Uterus (tissue), 2 donors: ENCODE data around the gene KCNH8.

ENCODE experiments used
- POLR2A ChIP-seq, 2 donors: fragments of 450-650 bp; IDR thresholded peaks; one replicate each; pipeline ENCODE4 v1.6.1; 2016; ENCODE audit warnings: antibody characterized with exemption in 2 of 2, mild to moderate bottlenecking in 1 of 2, moderate library complexity in 1 of 2
- TF ChIP-seq, protein P1 (sequence below), 4 experiments: fragments of 200-600 bp in 2 of 4; fragments of 450-650 bp in 2 of 4; sonication (generic) in 2 of 4; IDR thresholded peaks; one replicate each; pipeline ENCODE4 v1.5.1; 2016 to 2019; ENCODE audit warnings: antibody characterized with exemption in 4 of 4, mild to moderate bottlenecking in 2 of 4, moderate library complexity in 1 of 4

DNA sequence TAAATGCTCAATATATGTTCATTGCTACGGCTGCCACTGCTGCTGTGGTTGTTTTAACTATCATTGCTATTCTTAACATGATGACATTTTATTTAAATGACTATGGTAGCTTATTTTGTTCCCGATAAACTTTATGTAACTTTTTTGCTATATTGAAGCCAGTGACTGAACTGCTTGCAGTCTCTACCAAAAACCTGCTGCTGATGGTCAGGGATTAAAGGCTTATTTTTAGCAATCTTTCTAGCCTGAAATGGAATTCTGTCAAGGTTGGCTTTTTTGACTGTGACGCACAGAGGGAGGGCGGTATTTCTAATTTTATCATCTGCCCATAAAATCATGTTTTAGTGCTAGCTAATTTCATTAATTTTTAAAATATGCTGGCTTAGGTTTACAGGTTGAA, 271.8 kb downstream of the KCNH8 start:
- TF ChIP-seq, protein P1, sequence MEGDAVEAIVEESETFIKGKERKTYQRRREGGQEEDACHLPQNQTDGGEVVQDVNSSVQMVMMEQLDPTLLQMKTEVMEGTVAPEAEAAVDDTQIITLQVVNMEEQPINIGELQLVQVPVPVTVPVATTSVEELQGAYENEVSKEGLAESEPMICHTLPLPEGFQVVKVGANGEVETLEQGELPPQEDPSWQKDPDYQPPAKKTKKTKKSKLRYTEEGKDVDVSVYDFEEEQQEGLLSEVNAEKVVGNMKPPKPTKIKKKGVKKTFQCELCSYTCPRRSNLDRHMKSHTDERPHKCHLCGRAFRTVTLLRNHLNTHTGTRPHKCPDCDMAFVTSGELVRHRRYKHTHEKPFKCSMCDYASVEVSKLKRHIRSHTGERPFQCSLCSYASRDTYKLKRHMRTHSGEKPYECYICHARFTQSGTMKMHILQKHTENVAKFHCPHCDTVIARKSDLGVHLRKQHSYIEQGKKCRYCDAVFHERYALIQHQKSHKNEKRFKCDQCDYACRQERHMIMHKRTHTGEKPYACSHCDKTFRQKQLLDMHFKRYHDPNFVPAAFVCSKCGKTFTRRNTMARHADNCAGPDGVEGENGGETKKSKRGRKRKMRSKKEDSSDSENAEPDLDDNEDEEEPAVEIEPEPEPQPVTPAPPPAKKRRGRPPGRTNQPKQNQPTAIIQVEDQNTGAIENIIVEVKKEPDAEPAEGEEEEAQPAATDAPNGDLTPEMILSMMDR (IDR thresholded peaks at IDR 0.05) = no peak
- TF ChIP-seq POLR2A (IDR thresholded peaks at IDR 0.05) = no peak
